ENCODE results near the gene PRAF2.

Gene PRAF2

GRCh38 chrX:49071877-49072711 is 1.7 kb downstream of the PRAF2 start:
- DNase-seq, result peak; percentile 80

- no peak for DNase-seq
Observed at GRCh38 chrX:49070988-49071387, 2.8 kb downstream of the PRAF2 start.

- no peak for DNase-seq
Observed at GRCh38 chrX:49069038-49069437, 4.8 kb downstream of the PRAF2 start.

- DNase-seq, result no peak
Observed at GRCh38 chrX:49067285-49068120, 6.3 kb downstream of the PRAF2 start.

GRCh38 chrX:49066690-49067089 is 7.1 kb downstream of the PRAF2 start:
- no peak for DNase-seq

- DNase-seq, result no peak
Observed at GRCh38 chrX:49066278-49066677, 7.5 kb downstream of the PRAF2 start.

GRCh38 chrX:49064735-49065134 is 9.1 kb downstream of the PRAF2 start:
- no peak for DNase-seq

GRCh38 chrX:49064303-49064702 is 9.5 kb downstream of the PRAF2 start:
- DNase-seq, result no peak

GRCh38 chrX:49063715-49064114 is 10.1 kb downstream of the PRAF2 start:
- DNase-seq, result no peak

- DNase-seq, result no peak
Observed at GRCh38 chrX:49061916-49062315, 11.9 kb downstream of the PRAF2 start.

- no peak for DNase-seq
Observed at GRCh38 chrX:49061490-49061889, 12.3 kb downstream of the PRAF2 start.

GRCh38 chrX:49060914-49061313 is 12.9 kb downstream of the PRAF2 start:
- DNase-seq, result no peak

- DNase-seq, result no peak
Observed at GRCh38 chrX:49059681-49060085, 14.1 kb downstream of the PRAF2 start.

GRCh38 chrX:49059201-49059600 is 14.6 kb downstream of the PRAF2 start:
- no peak for DNase-seq

GRCh38 chrX:49058794-49059193 is 15.0 kb downstream of the PRAF2 start, which contains the start of gene CCDC120:
CCDC120 (plus strand) TSS chrX:49058999; CDS start chrX:49062042, 3,043 bp downstream.
- no peak for DNase-seq

GRCh38 chrX:49054073-49054762 is 19.6 kb downstream of the PRAF2 start:
- DNase-seq, result no peak

- peak; percentile 73 for DNase-seq
Observed at GRCh38 chrX:49053223-49054072, 20.4 kb downstream of the PRAF2 start.

GRCh38 chrX:49043987-49044281 is 29.9 kb downstream of the PRAF2 start:
- no peak for DNase-seq

- peak; percentile 94 for DNase-seq
Observed at GRCh38 chrX:49043220-49043986, 30.4 kb downstream of the PRAF2 start, which contains the start of gene TFE3. TFE3 (minus strand) TSS chrX:49043357; CDS start chrX:49043226, 131 bp downstream.

GRCh38 chrX:49042581-49043219 is 31.1 kb downstream of the PRAF2 start:
- DNase-seq, result no peak

Data from right forelimb (tissue), 1 donor.